ENCODE data around the gene SLC40A1. TPM values are rescaled to one million over a fixed set of nuclear protein-coding genes. Genes with fewer than 3 reads are reported as not detected.

Gene SLC40A1
- total RNA-seq, 2 experiments from 2014 or later = not detected

DNA sequence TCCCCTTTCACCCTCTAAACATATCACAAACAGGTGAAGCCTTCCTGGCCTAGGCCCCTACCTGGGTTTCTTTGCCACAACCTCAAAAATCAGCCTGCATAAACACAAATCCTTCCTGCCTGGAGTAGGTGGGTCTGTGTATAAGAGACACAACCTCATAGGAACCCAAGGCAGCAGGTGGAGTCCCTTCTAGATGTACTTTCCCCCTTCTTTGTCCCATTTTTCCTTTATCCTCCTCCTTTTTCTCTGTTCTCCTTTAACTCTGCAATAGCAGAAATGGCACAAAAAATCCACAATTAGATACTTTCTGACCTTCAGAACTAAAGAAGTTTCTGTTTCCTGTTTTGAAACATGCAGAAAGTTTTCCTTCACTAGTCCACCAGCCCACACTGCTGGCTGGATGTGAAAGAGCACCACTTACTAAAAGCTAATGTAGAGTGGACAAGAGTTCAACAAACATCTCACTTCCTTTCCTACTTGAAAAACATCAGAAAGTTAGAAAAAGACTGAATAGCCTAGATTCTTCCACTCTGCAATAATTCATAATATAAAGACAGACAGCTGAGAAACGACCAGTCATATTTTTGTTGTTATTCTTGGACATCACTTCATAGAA is 11.2 kb downstream of the SLC40A1 start:
- intact Hi-C loops (cut with micrococcal nuclease; ENCODE audit: unreplicated experiment) = no loop called here
- ChIA-PET POLR2A (no interaction called here), CTCF (ENCODE audit: unreplicated experiment) (no interaction called here)
- TF ChIP-seq, protein P1, sequence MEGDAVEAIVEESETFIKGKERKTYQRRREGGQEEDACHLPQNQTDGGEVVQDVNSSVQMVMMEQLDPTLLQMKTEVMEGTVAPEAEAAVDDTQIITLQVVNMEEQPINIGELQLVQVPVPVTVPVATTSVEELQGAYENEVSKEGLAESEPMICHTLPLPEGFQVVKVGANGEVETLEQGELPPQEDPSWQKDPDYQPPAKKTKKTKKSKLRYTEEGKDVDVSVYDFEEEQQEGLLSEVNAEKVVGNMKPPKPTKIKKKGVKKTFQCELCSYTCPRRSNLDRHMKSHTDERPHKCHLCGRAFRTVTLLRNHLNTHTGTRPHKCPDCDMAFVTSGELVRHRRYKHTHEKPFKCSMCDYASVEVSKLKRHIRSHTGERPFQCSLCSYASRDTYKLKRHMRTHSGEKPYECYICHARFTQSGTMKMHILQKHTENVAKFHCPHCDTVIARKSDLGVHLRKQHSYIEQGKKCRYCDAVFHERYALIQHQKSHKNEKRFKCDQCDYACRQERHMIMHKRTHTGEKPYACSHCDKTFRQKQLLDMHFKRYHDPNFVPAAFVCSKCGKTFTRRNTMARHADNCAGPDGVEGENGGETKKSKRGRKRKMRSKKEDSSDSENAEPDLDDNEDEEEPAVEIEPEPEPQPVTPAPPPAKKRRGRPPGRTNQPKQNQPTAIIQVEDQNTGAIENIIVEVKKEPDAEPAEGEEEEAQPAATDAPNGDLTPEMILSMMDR (conservative IDR thresholded peaks at IDR 0.05; ENCODE audit: low read length) = no peak
- no peak for TF ChIP-seq EZH2phosphoT487 (IDR thresholded peaks at IDR 0.05; ENCODE audit: borderline replicate concordance, low read depth, low read length)
- H3K4me3 ChIP-seq (ENCODE audit: low read depth, low read length, poor library complexity, severe bottlenecking) = no peak overlapping the region
- no TSS peak for BruUV-seq (replicated peaks)
- no peaks in the 10 kb centered on the region for H3K9me2 ChIP-seq (ENCODE audit: insufficient read depth, low read length)
- H3K36me3 ChIP-seq (ENCODE audit: insufficient read depth, low read length) = no peaks in the 10 kb centered on the region
- H3K4me1 ChIP-seq (ENCODE audit: insufficient read depth, low read length, poor library complexity, severe bottlenecking) = no peaks in the 10 kb centered on the region
- no peak overlapping the region for H3K4me2 ChIP-seq (ENCODE audit: low read length)
- DNase-seq (ENCODE audit: low spot score) = no peak
- H3K79me2 ChIP-seq (ENCODE audit: insufficient read depth, low read depth, low read length) = no peaks in the 10 kb centered on the region
- H3K9me3 ChIP-seq (ENCODE audit: low read length) = no peaks in the 10 kb centered on the region
- no peak overlapping the region for H3K27ac ChIP-seq (ENCODE audit: low read depth, low read length, poor library complexity, severe bottlenecking)
- no peaks in the 10 kb centered on the region for H4K20me1 ChIP-seq (ENCODE audit: insufficient read depth, low read length)
- no peak overlapping the region for H2AFZ ChIP-seq (ENCODE audit: low read length)

DNA sequence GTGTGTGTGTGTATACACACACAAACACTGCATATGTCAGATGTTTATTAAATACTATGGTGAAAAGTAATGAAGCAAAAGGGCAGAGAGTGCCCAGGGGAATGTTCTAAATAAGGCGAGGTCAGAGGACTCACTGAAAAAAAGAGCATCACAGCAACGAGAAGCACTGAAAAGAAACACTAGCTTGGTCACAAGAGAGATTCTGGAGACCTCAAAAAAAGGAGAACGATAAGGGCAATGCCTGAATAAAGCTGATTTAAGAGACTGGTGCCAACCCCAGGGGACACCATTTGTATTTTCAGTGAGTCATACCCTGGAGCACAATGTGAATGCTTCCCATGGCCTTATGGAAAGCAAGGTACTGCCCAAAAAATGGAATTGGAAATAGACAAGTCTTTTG is 14.5 kb downstream of the SLC40A1 start:
- intact Hi-C loops (cut with micrococcal nuclease; ENCODE audit: unreplicated experiment) = no loop called here
- H3K4me2 ChIP-seq (ENCODE audit: low read length) = no peak overlapping the region
- H3K4me3 ChIP-seq (ENCODE audit: low read depth, low read length, poor library complexity, severe bottlenecking) = no peak overlapping the region
- TF ChIP-seq, protein P1 (conservative IDR thresholded peaks at IDR 0.05; ENCODE audit: low read length) = no peak
- TF ChIP-seq EZH2phosphoT487 (IDR thresholded peaks at IDR 0.05; ENCODE audit: borderline replicate concordance, low read depth, low read length) = no peak
- no peaks in the 10 kb centered on the region for H3K4me1 ChIP-seq (ENCODE audit: insufficient read depth, low read length, poor library complexity, severe bottlenecking)
- H3K27ac ChIP-seq (ENCODE audit: low read depth, low read length, poor library complexity, severe bottlenecking) = no peak overlapping the region
- no peak for DNase-seq (ENCODE audit: low spot score)
- H2AFZ ChIP-seq (ENCODE audit: low read length) = no peak overlapping the region
- no peaks in the 10 kb centered on the region for H3K36me3 ChIP-seq (ENCODE audit: insufficient read depth, low read length)
- CTCF ChIA-PET (ENCODE audit: unreplicated experiment) = no interaction called here
- POLR2A ChIA-PET = interaction anchor here (0.6 to 1.7 kb wide), 4 partner anchors 9 to 395 kb away, joined by 3 to 5 read pairs (median 4); no protein-coding TSS in a partner anchor
- no peaks in the 10 kb centered on the region for H3K9me3 ChIP-seq (ENCODE audit: low read length)
- BruUV-seq (replicated peaks) = no TSS peak
- H3K79me2 ChIP-seq (ENCODE audit: insufficient read depth, low read depth, low read length) = no peaks in the 10 kb centered on the region
- H3K9me2 ChIP-seq (ENCODE audit: insufficient read depth, low read length) = no peaks in the 10 kb centered on the region
- H4K20me1 ChIP-seq (ENCODE audit: insufficient read depth, low read length) = no peaks in the 10 kb centered on the region

DNA sequence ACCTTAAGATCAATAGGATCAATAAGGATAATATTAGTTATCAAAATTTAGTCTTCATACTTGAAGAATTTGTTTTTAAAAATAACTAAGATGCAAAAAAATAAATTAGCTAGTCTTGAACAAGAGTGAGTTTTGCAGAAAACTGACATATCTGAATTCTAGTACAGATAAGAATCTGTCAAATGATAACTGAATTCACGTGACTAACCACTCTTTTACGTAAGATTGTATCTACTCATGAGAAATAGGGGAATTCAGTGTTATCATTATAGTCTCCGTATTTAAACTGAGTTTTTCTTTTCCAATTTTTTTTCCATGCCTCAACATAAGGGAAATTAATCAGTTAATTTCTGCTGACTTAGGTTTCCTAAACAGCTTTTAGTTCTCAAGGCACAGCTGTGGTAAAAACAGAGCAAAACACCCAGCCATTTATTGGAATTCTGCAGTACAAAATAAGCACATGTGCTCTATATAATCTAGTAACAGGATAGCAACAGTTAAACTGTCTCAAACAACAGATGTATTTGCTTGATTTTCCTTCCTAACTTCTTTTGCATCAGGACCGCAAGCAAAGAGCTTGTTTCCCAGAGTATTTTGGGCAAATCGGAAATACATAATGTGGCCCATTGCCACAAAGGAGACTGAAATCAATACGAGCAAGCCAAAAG is 19.1 kb downstream of the SLC40A1 start:
- Histone ChIP-seq H4K20me1 (ENCODE audit: insufficient read depth, low read length) (no peaks in the 10 kb centered on the region), H3K9me3 (ENCODE audit: low read length) (no peaks in the 10 kb centered on the region), H3K27ac (ENCODE audit: low read depth, low read length, poor library complexity, severe bottlenecking) (no peak overlapping the region), H3K4me3 (ENCODE audit: low read depth, low read length, poor library complexity, severe bottlenecking) (no peak overlapping the region), H3K9me2 (ENCODE audit: insufficient read depth, low read length) (no peaks in the 10 kb centered on the region), H2AFZ (ENCODE audit: low read length) (no peak overlapping the region), H3K79me2 (ENCODE audit: insufficient read depth, low read depth, low read length) (no peaks in the 10 kb centered on the region), H3K4me1 (ENCODE audit: insufficient read depth, low read length, poor library complexity, severe bottlenecking) (no peaks in the 10 kb centered on the region), H3K36me3 (ENCODE audit: insufficient read depth, low read length) (no peaks in the 10 kb centered on the region), H3K4me2 (ENCODE audit: low read length) (no peak overlapping the region)
- ChIA-PET CTCF (ENCODE audit: unreplicated experiment) (no interaction called here), POLR2A (interaction anchor here (0.6 kb wide), 1 partner anchor 176 kb away, joined by 4 read pairs; no protein-coding TSS in a partner anchor)
- BruUV-seq (replicated peaks) = no TSS peak
- DNase-seq (ENCODE audit: low spot score) = no peak
- TF ChIP-seq, protein P1 (conservative IDR thresholded peaks at IDR 0.05; ENCODE audit: low read length) = no peak
- TF ChIP-seq EZH2phosphoT487 (IDR thresholded peaks at IDR 0.05; ENCODE audit: borderline replicate concordance, low read depth, low read length) = no peak
- intact Hi-C loops (cut with micrococcal nuclease; ENCODE audit: unreplicated experiment) = no loop called here
